GM21528 (cell line): ENCODE results near the gene CAT.

Experiments used
- ATAC-seq: cut with Tn5 transposase; IDR thresholded peaks from one replicate; pipeline ENCODE4 v1.9.1; 2021; ENCODE audit warnings: mild to moderate bottlenecking, moderate library complexity; ENCODE audit not compliant: unreplicated experiment, low FRiP score

The CAT gene

DNA sequence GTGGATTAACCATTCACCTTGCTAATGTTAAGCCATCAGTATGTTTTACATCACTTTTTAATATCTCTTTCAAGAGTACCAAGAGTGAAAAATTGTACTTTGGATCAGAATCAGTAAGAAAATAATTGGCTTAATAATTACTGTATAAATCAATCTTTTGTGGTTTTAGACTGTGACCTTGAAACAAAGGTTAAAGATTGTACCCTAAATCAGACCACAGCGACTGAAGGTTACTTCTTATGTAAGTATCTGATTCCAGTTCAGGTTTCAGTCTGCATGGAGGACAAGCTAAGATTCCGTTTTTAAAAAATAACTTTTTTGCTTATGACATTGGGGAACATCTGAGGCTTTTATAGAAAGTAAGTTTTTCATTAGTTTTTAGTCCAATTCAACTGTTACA is 18.9 kb downstream of the CAT start:
- no peak for ATAC-seq

DNA sequence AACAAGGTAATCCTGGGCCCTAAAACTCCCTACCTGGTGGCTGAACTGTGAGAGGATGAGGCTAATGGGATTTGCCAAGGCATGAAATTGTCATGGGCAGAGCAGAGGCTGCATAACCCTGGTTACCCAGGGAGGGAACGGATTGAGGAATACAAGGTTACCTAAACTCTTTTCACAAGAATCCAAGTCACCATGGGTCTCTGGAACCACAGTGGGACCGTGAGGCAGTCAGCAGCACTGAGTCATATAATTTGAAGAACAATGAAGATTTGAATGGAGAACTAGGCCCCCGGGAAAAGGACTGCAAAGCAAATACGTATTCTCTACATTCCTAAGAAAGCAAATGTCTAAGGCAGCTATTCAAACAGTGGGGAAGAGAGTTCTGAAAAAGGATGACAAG is 19.8 kb downstream of the CAT start:
- ATAC-seq, result no peak

GRCh38 chr11:34459507-34460162 is 20.9 kb downstream of the CAT start:
- no peak for ATAC-seq

GRCh38 chr11:34460278-34460677 is 21.5 kb downstream of the CAT start:
- no peak for ATAC-seq

- ATAC-seq, result no peak
Observed at GRCh38 chr11:34461215-34461614, 22.5 kb downstream of the CAT start.

- no peak for ATAC-seq
Observed at GRCh38 chr11:34464591-34465051, 25.9 kb downstream of the CAT start.

- ATAC-seq, result no peak
Observed at GRCh38 chr11:34466802-34467488, 28.2 kb downstream of the CAT start.

DNA sequence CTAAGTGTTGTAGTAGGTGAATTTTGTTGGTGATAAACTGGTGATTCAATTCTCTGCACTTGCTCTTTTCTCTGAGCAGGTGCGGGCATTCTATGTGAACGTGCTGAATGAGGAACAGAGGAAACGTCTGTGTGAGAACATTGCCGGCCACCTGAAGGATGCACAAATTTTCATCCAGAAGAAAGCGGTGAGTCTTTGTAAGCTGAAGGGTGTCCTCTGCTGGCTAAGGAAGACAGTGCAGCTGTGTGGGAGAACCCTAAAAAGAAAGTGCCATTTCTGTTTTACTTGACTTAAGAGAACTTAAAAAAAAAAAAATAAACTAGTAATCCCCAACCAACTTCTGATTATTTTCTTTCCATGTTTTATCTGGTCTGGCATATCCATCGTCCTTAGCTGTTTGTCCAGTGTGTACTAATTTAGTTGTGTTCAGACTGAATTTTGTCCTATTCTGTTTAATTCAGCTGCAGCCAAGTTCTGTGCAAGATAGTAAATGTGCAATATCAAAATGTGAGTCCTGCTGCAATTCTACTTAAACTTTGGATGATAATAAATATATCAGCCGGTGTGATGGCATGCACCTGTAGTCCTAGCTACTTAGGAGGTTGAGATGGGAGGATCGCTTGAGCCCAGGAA is 29.6 kb downstream of the CAT start:
- ATAC-seq, result no peak

DNA sequence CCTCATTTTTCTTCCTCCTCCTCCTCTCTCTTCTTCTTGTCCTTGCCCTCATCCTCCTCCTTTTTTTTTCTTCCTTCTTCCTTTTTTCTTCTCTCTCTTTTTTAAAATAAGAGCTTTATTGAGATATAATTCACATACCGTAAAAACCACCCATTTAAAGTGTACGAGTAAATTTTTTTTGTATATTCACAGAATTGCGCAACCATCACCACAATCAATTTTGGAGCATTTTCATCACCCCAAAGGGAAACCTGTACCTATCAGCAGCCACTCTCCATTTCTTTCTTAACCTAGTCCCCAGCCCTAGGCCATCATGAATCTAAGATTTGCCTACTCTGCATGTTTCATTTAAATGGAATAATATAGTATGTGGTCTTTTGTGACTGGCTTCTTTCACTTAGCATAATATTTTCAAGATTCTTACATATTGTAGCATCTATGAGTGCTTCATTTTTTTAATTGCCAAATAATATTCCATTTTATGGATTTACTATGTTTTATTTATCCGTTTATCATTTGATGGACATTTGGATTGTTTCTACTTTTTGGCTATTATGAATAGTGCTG is 35.0 kb downstream of the CAT start:
- ATAC-seq, result no peak

- ATAC-seq, result no peak
Observed at GRCh38 chr11:34475656-34476055, 36.9 kb downstream of the CAT start.

DNA sequence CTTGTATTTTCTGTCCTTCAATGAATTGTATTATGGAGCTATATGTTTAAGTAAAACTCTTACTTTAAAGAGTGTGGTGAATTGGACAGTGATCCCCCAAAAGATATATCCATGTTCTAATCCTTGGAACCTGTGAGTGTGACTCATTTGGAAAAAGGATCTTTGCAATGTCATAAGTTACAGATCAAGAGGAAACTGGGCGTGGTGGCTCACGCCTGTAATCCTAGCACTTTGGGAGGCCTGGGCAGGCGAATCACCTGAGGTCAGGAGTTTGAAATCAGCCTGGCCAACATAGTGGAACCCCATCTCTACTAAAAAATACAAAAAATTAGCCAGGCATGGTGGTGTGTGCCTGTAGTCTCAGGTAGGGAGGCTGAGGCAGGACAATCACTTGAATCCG is 38.1 kb downstream of the CAT start:
- no peak for ATAC-seq

GRCh38 chr11:34478845-34479663 is 40.3 kb downstream of the CAT start:
- no peak for ATAC-seq

- ATAC-seq, result no peak
Observed at GRCh38 chr11:34480314-34480713, 41.6 kb downstream of the CAT start.

DNA sequence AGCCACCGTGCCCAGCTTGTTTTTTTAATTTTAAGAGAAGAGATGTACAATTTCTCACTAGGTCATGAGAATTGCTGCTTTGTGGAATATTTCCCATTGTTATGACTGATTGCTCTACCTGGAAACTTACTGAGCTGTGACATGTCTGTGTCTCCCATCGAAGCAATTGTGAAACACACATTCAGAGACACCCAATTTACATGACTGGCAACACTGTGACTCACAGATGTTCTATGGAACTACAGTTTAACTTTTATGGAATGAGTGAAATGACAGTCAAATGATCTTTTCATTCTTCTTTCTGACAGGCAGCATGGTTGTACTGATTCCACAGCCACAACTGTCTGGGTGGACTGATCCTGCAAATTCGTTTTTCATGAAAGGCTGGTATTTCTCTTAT is 42.6 kb downstream of the CAT start:
- ATAC-seq, result no peak

DNA sequence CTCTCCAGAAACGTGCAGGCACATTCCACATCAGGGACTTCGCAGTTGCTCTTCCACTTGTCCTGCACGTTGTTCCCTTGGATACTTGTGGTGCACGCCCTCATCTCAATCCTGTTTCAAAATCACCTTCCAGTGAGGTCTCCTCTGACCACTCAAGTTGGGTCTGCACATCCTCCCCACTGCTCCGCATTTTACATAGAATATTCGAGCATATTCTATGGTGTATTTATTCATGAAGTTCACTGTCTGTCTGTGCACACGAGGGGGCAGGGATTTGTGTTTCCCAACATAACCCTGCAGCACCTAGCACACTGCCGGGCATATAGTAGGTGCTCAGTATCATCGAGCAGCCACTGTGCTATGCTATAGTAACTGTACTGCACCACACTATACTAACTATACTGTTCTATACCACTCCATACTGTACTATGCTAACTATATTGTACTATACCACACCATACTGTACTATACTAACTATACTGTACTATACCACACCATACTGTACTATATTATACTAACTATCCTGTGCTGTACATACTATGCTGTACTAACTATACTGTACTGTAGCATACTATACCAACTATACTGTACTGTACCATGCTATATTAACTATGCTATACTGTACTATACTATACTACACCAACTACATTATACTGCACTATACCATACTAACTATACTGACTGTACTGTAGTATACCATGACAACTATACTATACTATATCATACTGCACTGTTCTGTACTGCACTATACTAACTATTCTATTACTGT is 44.6 kb downstream of the CAT start:
- ATAC-seq, result no peak

DNA sequence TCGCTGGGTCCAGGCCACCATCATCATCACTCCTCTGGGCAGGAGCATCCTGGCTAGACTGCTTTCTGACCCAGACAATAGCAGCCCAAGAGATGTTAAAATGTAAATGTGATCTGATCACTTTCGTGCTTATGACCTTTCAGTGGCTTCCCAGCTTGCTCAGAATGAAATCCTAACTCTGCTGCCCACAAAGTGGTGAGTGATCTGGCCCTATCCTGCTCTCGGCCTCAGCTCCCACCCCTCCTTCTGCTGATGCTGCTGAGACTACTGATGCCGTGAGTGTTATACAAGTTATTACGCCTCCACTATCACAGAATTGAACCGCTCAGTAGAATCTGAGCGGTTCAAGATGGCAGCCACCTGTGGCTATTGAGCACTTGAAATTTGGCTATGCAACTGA is 48.7 kb downstream of the CAT start:
- no peak for ATAC-seq

- ATAC-seq, result no peak
Observed at GRCh38 chr11:34488855-34489557, 50.3 kb downstream of the CAT start.

- ATAC-seq, result no peak
Observed at GRCh38 chr11:34490304-34490703, 51.6 kb downstream of the CAT start.

DNA sequence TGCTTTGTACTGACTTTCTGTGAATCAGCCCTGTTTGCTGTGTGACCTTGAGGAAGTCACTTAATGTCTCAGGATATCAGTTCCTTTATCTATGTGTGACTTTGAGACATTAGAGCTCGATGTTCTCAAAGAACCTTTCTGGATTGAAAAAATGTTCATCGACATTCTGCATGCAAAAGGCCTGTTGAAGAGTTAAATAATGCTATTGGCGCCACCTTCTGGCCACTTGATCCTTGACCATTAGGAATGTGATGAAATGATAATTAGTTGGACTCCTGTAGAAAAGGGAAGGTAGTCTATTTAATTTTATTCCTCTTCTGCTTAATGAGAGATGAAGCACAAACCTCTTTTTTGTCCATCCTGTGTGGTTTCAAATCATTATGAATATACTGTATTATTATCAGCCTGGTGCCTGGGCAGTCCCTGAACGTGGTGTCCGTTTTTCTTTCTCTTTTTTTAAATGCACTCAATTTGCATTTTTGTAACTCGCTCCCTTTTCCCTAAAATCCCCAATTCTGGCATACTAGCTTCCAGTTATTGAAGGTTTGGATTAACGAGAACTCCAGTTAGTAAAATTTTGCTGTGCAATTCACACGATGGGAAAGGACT is 54.2 kb downstream of the CAT start:
- no peak for ATAC-seq
